ENCODE measurements around the gene ATG7.

- TF ChIP-seq CTCF (IDR thresholded peaks at IDR 0.05) (no peak), POLR2A (IDR thresholded peaks at IDR 0.05) (no peak)
Observed at GRCh38 chr3:11390411-11391131, 118.4 kb downstream of the ATG7 start.

Measured in vagina (tissue), 2 donors.